HepG2 (cell line): Measurements from ENCODE around the gene ABAT. TPM values are rescaled to one million over a fixed set of nuclear protein-coding genes. Genes with fewer than 3 reads are reported as not detected.

Source experiments
- ATAC-seq: fragments of 200-7000 bp; cut with Tn5 transposase; 3 replicates; pipeline ENCODE4 v1.9.1; 2020; ENCODE audit warnings: mild to moderate bottlenecking, moderate library complexity
- BruUV-seq: library from RNA; stranded (reverse); fragments of 400-500 nt; replicated peaks from 2 replicates; lab custom pipeline; 2021; lab: Mats Ljungman, UMichigan
- CTCF ChIA-PET: fragments of 300-600 bp; formaldehyde crosslinking; extraction: SDS; loops from one replicate; lab custom pipeline; 2021; ENCODE audit warnings: low total read pairs, inconsistent platforms, low intra/inter-chr PET ratio; lab: Yijun Ruan, JAX
- POLR2A ChIA-PET: fragments of 350-600 bp; sonication (Branson Sonifier 250); formaldehyde crosslinking; loops from one replicate; lab custom pipeline; 2020; ENCODE audit warnings: antibody characterized with exemption, inconsistent platforms; lab: Yijun Ruan, JAX
- DNase-seq: peaks from one replicate; pipeline ENCODE4 v3.0.0-alpha.2; 2015; ENCODE audit warnings: low spot score
- FAIRE-seq: peaks from 3 replicates; lab custom pipeline; 2011; peaks lifted over from hg19 to GRCh38; lab: Jason Lieb, UNC
- H2AFZ ChIP-seq: one replicate; pipeline ENCODE4 v1.6.1; 2011; ENCODE audit warnings: low read length, inconsistent platforms
- H3K27ac ChIP-seq: fragments of 300-600 bp; 3 replicates; pipeline ENCODE4 v1.8.0; 2011; ENCODE audit warnings: mixed run types, mild to moderate bottlenecking, mixed read lengths, low read length, inconsistent platforms; ENCODE audit not compliant: insufficient read depth; ENCODE audit errors: extremely low read length
- H3K27me3 ChIP-seq, 2 experiments: fragments of 200-600 bp in 1 of 2; 2 replicates in 1 of 2; 3 replicates in 1 of 2; pipeline versions ENCODE4 v1.6.0 to v1.8.0; 2011; ENCODE audit warnings: low read length in 2 of 2, mild to moderate bottlenecking in 2 of 2, moderate library complexity in 2 of 2, inconsistent platforms in 1 of 2; ENCODE audit not compliant: insufficient read depth in 2 of 2, control insufficient read depth in 1 of 2
- H3K36me3 ChIP-seq, 2 experiments: fragments of 200-600 bp in 1 of 2; replicated peaks in 1 of 2; 2 replicates in 1 of 2; 3 replicates in 1 of 2; pipeline versions ENCODE4 v1.5.1 to v1.8.0; 2011; ENCODE audit warnings: low read length in 2 of 2, inconsistent platforms in 1 of 2; ENCODE audit not compliant: insufficient read depth in 2 of 2, control insufficient read depth in 1 of 2
- H3K4me1 ChIP-seq: 2 replicates; pipeline ENCODE4 v1.5.1; 2012; ENCODE audit warnings: low read length, inconsistent platforms; ENCODE audit not compliant: insufficient read depth
- H3K4me2 ChIP-seq: 2 replicates; pipeline ENCODE4 v1.6.0; 2011; ENCODE audit warnings: low read depth, low read length, inconsistent platforms
- H3K4me3 ChIP-seq, 3 experiments: fragments of 200-600 bp in 1 of 3; sonication (generic), shearing (Covaris generic) in 1 of 3; replicated peaks in 1 of 3; 2 replicates each; pipeline ENCODE4 v1.5.1; 2011 to 2016; ENCODE audit warnings: low read length in 3 of 3, inconsistent platforms in 2 of 3, low read depth in 2 of 3, mild to moderate bottlenecking in 2 of 3, control low read depth in 1 of 3, mixed read lengths in 1 of 3; ENCODE audit not compliant: insufficient read depth in 1 of 3
- H3K79me2 ChIP-seq: one replicate; pipeline ENCODE4 v1.6.1; 2011; ENCODE audit warnings: low read length, inconsistent platforms; ENCODE audit not compliant: insufficient read depth
- H3K9ac ChIP-seq: 2 replicates; pipeline ENCODE4 v1.6.0; 2011; ENCODE audit warnings: mild to moderate bottlenecking, low read depth, low read length, inconsistent platforms; ENCODE audit not compliant: insufficient read depth
- H3K9me3 ChIP-seq: 2 replicates; pipeline ENCODE4 v1.5.1; 2012; ENCODE audit warnings: mild to moderate bottlenecking, low read length
- H4K20me1 ChIP-seq: 2 replicates; pipeline ENCODE4 v1.6.0; 2011; ENCODE audit warnings: inconsistent platforms, mild to moderate bottlenecking, low read length, moderate library complexity; ENCODE audit not compliant: insufficient read depth
- KAT8 ChIP-seq: IDR thresholded peaks from 2 replicates; pipeline ENCODE4 v1.6.1; 2016; ENCODE audit warnings: missing genetic modification reagents, missing compliant biosample characterization
- MED8 ChIP-seq: sonication (generic); formaldehyde crosslinking; IDR thresholded peaks from 2 replicates; pipeline ENCODE4 v1.8.1; 2023; ENCODE audit warnings: mild to moderate bottlenecking, missing genetic modification reagents; ENCODE audit not compliant: insufficient replicate concordance
- TFE3 ChIP-seq: IDR thresholded peaks from 2 replicates; pipeline ENCODE4 v1.6.1; 2016
- ZNF264 ChIP-seq: sonication (generic); formaldehyde crosslinking; IDR thresholded peaks from 2 replicates; pipeline ENCODE4 v1.4.0; 2020; ENCODE audit warnings: missing genetic modification reagents
- ZNF530 ChIP-seq: sonication (generic); formaldehyde crosslinking; IDR thresholded peaks from 2 replicates; pipeline ENCODE4 v1.5.0; 2020; ENCODE audit warnings: low read depth, mild to moderate bottlenecking, missing genetic modification reagents
- ZNF773 ChIP-seq: sonication (generic); formaldehyde crosslinking; IDR thresholded peaks from 2 replicates; pipeline ENCODE4 v1.4.0; 2020; ENCODE audit warnings: missing genetic modification reagents, borderline replicate concordance
- WGBS: methylation state at CpG from one replicate; pipeline ENCODE4 v1.1.6; 2017; ENCODE audit warnings: low lambda C conversion rate; 5-methylcytosine and 5-hydroxymethylcytosine counted together
- in situ Hi-C: cut with HindIII; loops from 2 replicates; pipeline ENCODE4 v1.10.0; 2017; ENCODE audit warnings: low pct_unique_long_range_greater_than_20kb; ENCODE audit not compliant: extremely low pct_ligation_motif_present
- intact Hi-C: fragments of 100-400 bp; cut with micrococcal nuclease; formaldehyde crosslinking; loops from one replicate; pipeline ENCODE4 v1.10.0; 2022; ENCODE audit not compliant: unreplicated experiment
- polyA plus RNA-seq, 8 experiments: library from polyadenylated mRNA; depleted of rRNA in 3 of 8; stranded (reverse) in 7 of 8; unstranded in 1 of 8; fragments of >200 nt; fragmentation: Illumina TruSeq in 4 of 8; extraction: Trizol in 4 of 8; gene quantifications; 2 replicates each; pipeline versions ENCODE4 v1.2.1 to v1.2.3, GENCODE V29; 2011 to 2016; ENCODE audit warnings: low read depth in 4 of 8, missing spikeins in 1 of 8, mixed read lengths in 1 of 8; ENCODE audit not compliant: insufficient read depth in 1 of 8
- total RNA-seq, 5 experiments: library from RNA; depleted of rRNA; stranded (reverse); fragments of >200 nt; fragmentation: Illumina TruSeq; extraction: Trizol; gene quantifications; 2 replicates each; pipeline ENCODE4 v1.2.3, GENCODE V29; 2016; ENCODE audit warnings: low read depth in 1 of 5
- TF ChIP-seq, protein P1 (sequence below): fragments of 450-650 bp; IDR thresholded peaks from 2 replicates; pipeline ENCODE4 v1.6.1; 2017; ENCODE audit warnings: mild to moderate bottlenecking
- TF ChIP-seq, protein P2 (sequence below): sonication (generic); formaldehyde crosslinking; IDR thresholded peaks from 2 replicates; pipeline ENCODE4 v1.4.0; 2020; ENCODE audit warnings: low read depth, missing genetic modification reagents

Gene ABAT
- total and polyA plus RNA-seq, 2 of the 13 experiments (the other 11 are each of a cell fraction or from before 2014, with no cell fraction given), result 47.6 to 97.3 TPM

DNA sequence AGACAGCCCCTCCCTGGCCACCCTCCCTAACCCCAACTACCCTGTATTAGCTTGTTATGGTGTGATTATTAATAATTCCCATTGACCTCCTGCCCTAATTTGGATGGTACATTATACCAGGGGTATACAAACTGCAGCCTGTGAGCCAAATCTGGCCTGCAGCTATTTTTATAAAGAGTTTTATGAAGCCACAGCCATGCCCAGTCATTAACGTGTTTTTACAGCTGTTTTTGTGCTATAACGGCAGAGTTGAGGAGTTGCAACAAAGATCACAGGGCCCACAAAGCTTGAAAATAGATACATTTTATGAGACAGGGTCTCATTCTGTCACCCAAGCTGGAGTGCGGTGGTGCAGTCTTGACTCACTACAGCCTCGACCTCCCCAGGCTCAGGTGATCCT lies 47.0 kb upstream of the ABAT start:
- peaks cover 48 to 79% of the 10 kb centered on the region in 2 experiments for H3K36me3 ChIP-seq
- in situ Hi-C loops, result no loop called here
- TF ChIP-seq KAT8 (CRISPR knock-in tag) (no peak), TFE3 (no peak), ZNF773 (no peak), MED8 (CRISPR knock-in tag) (no peak), ZNF264 (CRISPR knock-in tag) (no peak), ZNF530 (no peak)
- TF ChIP-seq, protein P1, sequence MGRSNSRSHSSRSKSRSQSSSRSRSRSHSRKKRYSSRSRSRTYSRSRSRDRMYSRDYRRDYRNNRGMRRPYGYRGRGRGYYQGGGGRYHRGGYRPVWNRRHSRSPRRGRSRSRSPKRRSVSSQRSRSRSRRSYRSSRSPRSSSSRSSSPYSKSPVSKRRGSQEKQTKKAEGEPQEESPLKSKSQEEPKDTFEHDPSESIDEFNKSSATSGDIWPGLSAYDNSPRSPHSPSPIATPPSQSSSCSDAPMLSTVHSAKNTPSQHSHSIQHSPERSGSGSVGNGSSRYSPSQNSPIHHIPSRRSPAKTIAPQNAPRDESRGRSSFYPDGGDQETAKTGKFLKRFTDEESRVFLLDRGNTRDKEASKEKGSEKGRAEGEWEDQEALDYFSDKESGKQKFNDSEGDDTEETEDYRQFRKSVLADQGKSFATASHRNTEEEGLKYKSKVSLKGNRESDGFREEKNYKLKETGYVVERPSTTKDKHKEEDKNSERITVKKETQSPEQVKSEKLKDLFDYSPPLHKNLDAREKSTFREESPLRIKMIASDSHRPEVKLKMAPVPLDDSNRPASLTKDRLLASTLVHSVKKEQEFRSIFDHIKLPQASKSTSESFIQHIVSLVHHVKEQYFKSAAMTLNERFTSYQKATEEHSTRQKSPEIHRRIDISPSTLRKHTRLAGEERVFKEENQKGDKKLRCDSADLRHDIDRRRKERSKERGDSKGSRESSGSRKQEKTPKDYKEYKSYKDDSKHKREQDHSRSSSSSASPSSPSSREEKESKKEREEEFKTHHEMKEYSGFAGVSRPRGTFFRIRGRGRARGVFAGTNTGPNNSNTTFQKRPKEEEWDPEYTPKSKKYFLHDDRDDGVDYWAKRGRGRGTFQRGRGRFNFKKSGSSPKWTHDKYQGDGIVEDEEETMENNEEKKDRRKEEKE, result no peak
- TF ChIP-seq, protein P2, sequence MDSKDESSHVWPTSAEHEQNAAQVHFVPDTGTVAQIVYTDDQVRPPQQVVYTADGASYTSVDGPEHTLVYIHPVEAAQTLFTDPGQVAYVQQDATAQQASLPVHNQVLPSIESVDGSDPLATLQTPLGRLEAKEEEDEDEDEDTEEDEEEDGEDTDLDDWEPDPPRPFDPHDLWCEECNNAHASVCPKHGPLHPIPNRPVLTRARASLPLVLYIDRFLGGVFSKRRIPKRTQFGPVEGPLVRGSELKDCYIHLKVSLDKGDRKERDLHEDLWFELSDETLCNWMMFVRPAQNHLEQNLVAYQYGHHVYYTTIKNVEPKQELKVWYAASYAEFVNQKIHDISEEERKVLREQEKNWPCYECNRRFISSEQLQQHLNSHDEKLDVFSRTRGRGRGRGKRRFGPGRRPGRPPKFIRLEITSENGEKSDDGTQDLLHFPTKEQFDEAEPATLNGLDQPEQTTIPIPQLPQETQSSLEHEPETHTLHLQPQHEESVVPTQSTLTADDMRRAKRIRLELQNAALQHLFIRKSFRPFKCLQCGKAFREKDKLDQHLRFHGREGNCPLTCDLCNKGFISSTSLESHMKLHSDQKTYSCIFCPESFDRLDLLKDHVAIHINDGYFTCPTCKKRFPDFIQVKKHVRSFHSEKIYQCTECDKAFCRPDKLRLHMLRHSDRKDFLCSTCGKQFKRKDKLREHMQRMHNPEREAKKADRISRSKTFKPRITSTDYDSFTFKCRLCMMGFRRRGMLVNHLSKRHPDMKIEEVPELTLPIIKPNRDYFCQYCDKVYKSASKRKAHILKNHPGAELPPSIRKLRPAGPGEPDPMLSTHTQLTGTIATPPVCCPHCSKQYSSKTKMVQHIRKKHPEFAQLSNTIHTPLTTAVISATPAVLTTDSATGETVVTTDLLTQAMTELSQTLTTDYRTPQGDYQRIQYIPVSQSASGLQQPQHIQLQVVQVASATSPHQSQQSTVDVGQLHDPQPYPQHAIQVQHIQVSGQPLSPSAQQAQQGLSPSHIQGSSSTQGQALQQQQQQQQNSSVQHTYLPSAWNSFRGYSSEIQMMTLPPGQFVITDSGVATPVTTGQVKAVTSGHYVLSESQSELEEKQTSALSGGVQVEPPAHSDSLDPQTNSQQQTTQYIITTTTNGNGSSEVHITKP (CRISPR knock-in tag), result no peak
- no peaks in the 10 kb centered on the region for H3K9me3 ChIP-seq
- intact Hi-C loops, result no loop called here
- POLR2A ChIA-PET, result no interaction called here
- no peak overlapping the region for H3K4me2 ChIP-seq
- H4K20me1 ChIP-seq, result 0 out of 2 replicates have a peak, but pooled peaks cover 6% of the 10 kb centered on the region
- no peak for FAIRE-seq
- H3K9ac ChIP-seq, result no peak overlapping the region
- H3K27me3 ChIP-seq, result no peaks in the 10 kb centered on the region
- DNase-seq, result no peak
- ATAC-seq, result no peak
- peaks cover 47% of the 10 kb centered on the region for H3K4me1 ChIP-seq
- WGBS, result 97% methylated on average over 4 of the region's 4 CpGs
- H3K79me2 ChIP-seq, result peaks cover 29% of the 10 kb centered on the region
- H3K4me3 ChIP-seq, result no peak overlapping the region
- CTCF ChIA-PET, result no interaction called here
- H3K27ac ChIP-seq, result no peak overlapping the region
- no peak overlapping the region for H2AFZ ChIP-seq
- BruUV-seq, result no TSS peak
